ENCODE measurements around the gene TMEM214. TPM values are rescaled to one million over a fixed set of nuclear protein-coding genes. Genes with fewer than 3 reads are reported as not detected.

The TMEM214 gene
- 85.0 and 85.4 TPM in 2 replicates for total RNA-seq (2022)
- Bru-seq, nascent RNA: percentile 80 among the genes with signal in this experiment
- percentile 85 among the genes with signal in this experiment for BruChase-seq, experiment 1, labeled RNA remaining after a 2-hour chase
- BruChase-seq, experiment 2, labeled RNA remaining after a 6-hour chase: percentile 94 among the genes with signal in this experiment
- long read RNA-seq, transcript TMEM214-201 (17 exons, 2,990 nt): major isoform, 82 of 129 reads
- long read RNA-seq, partial matches to known transcripts: 12 of 129 reads
- long read RNA-seq, other reads (novel, unspliced or antisense): 32 of 129 reads

- peaks cover 17% of the 10 kb centered on the region for H3K4me1 ChIP-seq
- no peaks in the 10 kb centered on the region for H3K9me3 ChIP-seq
- Mint-ChIP-seq H3K27me3 (ENCODE audit: insufficient read depth, unreplicated experiment) (no peaks in the 10 kb centered on the region), H3K9me3 (ENCODE audit: unreplicated experiment) (no peaks in the 10 kb centered on the region), H3K36me3 (ENCODE audit: insufficient read depth, unreplicated experiment) (peaks cover 40% of the 10 kb centered on the region), H3K4me1 (ENCODE audit: low read depth, unreplicated experiment) (peaks cover 7% of the 10 kb centered on the region), H3K27ac (ENCODE audit: unreplicated experiment) (peak within 1 kb of the TSS; percentile 91), H3K4me3 (ENCODE audit: unreplicated experiment) (peak within 1 kb of the TSS; percentile 98)
- no TSS peak for BruUV-seq (replicated peaks)
- DNase-seq: peak; percentile 90 to 93
- POLR2A ChIA-PET: interaction anchor here (0.5 to 2.1 kb wide), 5 partner anchors 9 to 54 kb away, joined by 3 to 19 read pairs (median 3); partner anchors contain the start of genes AGBL5 and OST4
- peak in 1 of 2 experiments; percentile 29 for TF ChIP-seq CTCF (IDR thresholded peaks at IDR 0.05; ENCODE audit: insufficient read depth in 1 of 2, low read depth in 1 of 2, low read length in 1 of 2, severe bottlenecking in 1 of 2, unreplicated experiment in 1 of 2)
- CTCF ChIA-PET: interaction anchor here (1.0 to 1.4 kb wide), 2 partner anchors 49 to 71 kb away, joined by 3 read pairs; no protein-coding TSS in a partner anchor
- no peaks in the 10 kb centered on the region for H3K27me3 ChIP-seq (replicated peaks; ENCODE audit: control insufficient read depth, insufficient read depth, low read length)
- H3K36me3 ChIP-seq (ENCODE audit: control insufficient read depth, insufficient read depth, low read length): no peaks in the 10 kb centered on the region; the same call in 1 of the 2 replicates
- intact Hi-C loops (cut with micrococcal nuclease; ENCODE audit: unreplicated experiment): loop anchor here (1.0 to 2.0 kb wide), 2 partner anchors 18 to 48 kb away; no protein-coding TSS in a partner anchor
- H3K4me3 ChIP-seq (ENCODE audit: low read depth, low read length): peak within 1 kb of the TSS; percentile 92
These were observed at the start of gene TMEM214 for GRCh38 chr2:27032495-27033252. TSS of gene TMEM214 (plus strand) at chr2:27032965. CDS start at chr2:27033016, 51 bp downstream.

GRCh38 chr2:26983746-26984145 is 49.0 kb upstream of the TMEM214 start:
- Mint-ChIP-seq H3K4me1 (ENCODE audit: low read depth, unreplicated experiment) (no peaks in the 10 kb centered on the region), H3K9me3 (ENCODE audit: unreplicated experiment) (no peaks in the 10 kb centered on the region), H3K36me3 (ENCODE audit: insufficient read depth, unreplicated experiment) (no peaks in the 10 kb centered on the region), H3K27ac (ENCODE audit: unreplicated experiment) (no peak overlapping the region), H3K27me3 (ENCODE audit: insufficient read depth, unreplicated experiment) (peaks cover 4% of the 10 kb centered on the region), H3K4me3 (ENCODE audit: unreplicated experiment) (no peak overlapping the region)
- ChIA-PET CTCF (interaction anchor here (0.8 kb wide), 1 partner anchor 22 kb away, joined by 3 read pairs; no protein-coding TSS in a partner anchor), POLR2A (no interaction called here)
- H3K4me1 ChIP-seq: 0 out of 2 replicates have a peak, but pooled peaks cover 3% of the 10 kb centered on the region
- TF ChIP-seq CTCF (IDR thresholded peaks at IDR 0.05; ENCODE audit: insufficient read depth in 1 of 2, low read depth in 1 of 2, low read length in 1 of 2, severe bottlenecking in 1 of 2, unreplicated experiment in 1 of 2): no peak
- intact Hi-C loops (cut with micrococcal nuclease; ENCODE audit: unreplicated experiment): no loop called here
- DNase-seq: no peak
- BruUV-seq (replicated peaks): no TSS peak
- no peak overlapping the region for H3K4me3 ChIP-seq (ENCODE audit: low read depth, low read length)
- H3K27me3 ChIP-seq (replicated peaks; ENCODE audit: control insufficient read depth, insufficient read depth, low read length): no peaks in the 10 kb centered on the region
- no peaks in the 10 kb centered on the region for H3K9me3 ChIP-seq
- H3K36me3 ChIP-seq (ENCODE audit: control insufficient read depth, insufficient read depth, low read length): no peaks in the 10 kb centered on the region

- BruUV-seq (replicated peaks): no TSS peak
- DNase-seq: no peak
- H3K9me3 Mint-ChIP-seq (ENCODE audit: unreplicated experiment): no peaks in the 10 kb centered on the region
- intact Hi-C loops (cut with micrococcal nuclease; ENCODE audit: unreplicated experiment): no loop called here
- no peak for TF ChIP-seq CTCF (IDR thresholded peaks at IDR 0.05; ENCODE audit: insufficient read depth in 1 of 2, low read depth in 1 of 2, low read length in 1 of 2, severe bottlenecking in 1 of 2, unreplicated experiment in 1 of 2)
- H3K36me3 ChIP-seq (ENCODE audit: control insufficient read depth, insufficient read depth, low read length): no peaks in the 10 kb centered on the region
- H3K27ac Mint-ChIP-seq (ENCODE audit: unreplicated experiment): no peak overlapping the region
- no peaks in the 10 kb centered on the region for H3K27me3 Mint-ChIP-seq (ENCODE audit: insufficient read depth, unreplicated experiment)
- no peaks in the 10 kb centered on the region for H3K9me3 ChIP-seq
- H3K4me3 ChIP-seq (ENCODE audit: low read depth, low read length): no peak overlapping the region
- H3K27me3 ChIP-seq (replicated peaks; ENCODE audit: control insufficient read depth, insufficient read depth, low read length): no peaks in the 10 kb centered on the region
- CTCF ChIA-PET: no interaction called here
- no peak overlapping the region for H3K4me3 Mint-ChIP-seq (ENCODE audit: unreplicated experiment)
- H3K4me1 ChIP-seq: 0 out of 2 replicates have a peak, but pooled peaks cover 3% of the 10 kb centered on the region
- H3K36me3 Mint-ChIP-seq (ENCODE audit: insufficient read depth, unreplicated experiment): no peaks in the 10 kb centered on the region
- POLR2A ChIA-PET: no interaction called here
- no peaks in the 10 kb centered on the region for H3K4me1 Mint-ChIP-seq (ENCODE audit: low read depth, unreplicated experiment)
These were observed 47.0 kb upstream of the TMEM214 start for GRCh38 chr2:26985807-26986206.

All from Caco-2 (cell line).